Kidney epithelial cell (primary cell): Measurements from ENCODE around the gene HS6ST2. TPM values are rescaled to one million over a fixed set of nuclear protein-coding genes. Genes with fewer than 3 reads are reported as not detected.

Experiments
- DNase-seq: peaks from one replicate; pipeline ENCODE4 v3.0.0-alpha.2; 2010; ENCODE audit warnings: low read depth
- H3K27me3 ChIP-seq: 2 replicates; pipeline ENCODE4 v1.6.0; 2011; ENCODE audit warnings: low read length; ENCODE audit not compliant: control insufficient read depth, insufficient read depth
- H3K36me3 ChIP-seq: 2 replicates; pipeline ENCODE4 v1.5.1; 2011; ENCODE audit warnings: low read length; ENCODE audit not compliant: control insufficient read depth, insufficient read depth
- H3K4me3 ChIP-seq: 2 replicates; pipeline ENCODE4 v1.5.1; 2011; ENCODE audit warnings: low read depth, mild to moderate bottlenecking, control low read depth, low read length
- total RNA-seq: library from RNA; depleted of rRNA; stranded (reverse); fragments of >200 nt; gene quantifications from 2 replicates; pipeline ENCODE4 v1.2.3, GENCODE V29; 2015
- TF ChIP-seq, protein P1 (sequence below): IDR thresholded peaks from 2 replicates; pipeline ENCODE4 v1.5.1; 2011; ENCODE audit warnings: mild to moderate bottlenecking, moderate library complexity, low read length, control low read depth, inconsistent platforms; ENCODE audit not compliant: insufficient read depth, poor library complexity, severe bottlenecking

The HS6ST2 gene
- total RNA-seq, 1 donor from 2014 or later, result 8.4 TPM

DNA sequence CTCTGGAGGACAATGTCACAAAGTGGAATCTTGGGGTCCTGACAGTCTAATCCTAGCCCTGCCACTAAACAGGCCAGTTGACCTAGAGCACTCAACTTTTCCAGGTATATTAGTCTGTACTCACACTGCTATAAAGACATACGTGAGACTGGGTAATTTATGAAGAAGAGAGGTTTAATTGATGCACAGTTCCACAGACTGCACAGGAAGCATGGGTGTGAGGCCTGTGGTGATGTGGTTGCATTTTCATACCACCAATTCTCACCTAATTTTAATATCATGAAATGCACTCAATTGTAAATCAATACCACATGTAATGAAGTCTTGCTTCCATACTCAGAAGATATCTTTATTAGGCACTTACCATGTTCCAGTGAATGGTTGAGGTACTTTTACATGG, 192.0 kb downstream of the HS6ST2 start:
- DNase-seq, result no peak
- TF ChIP-seq, protein P1, sequence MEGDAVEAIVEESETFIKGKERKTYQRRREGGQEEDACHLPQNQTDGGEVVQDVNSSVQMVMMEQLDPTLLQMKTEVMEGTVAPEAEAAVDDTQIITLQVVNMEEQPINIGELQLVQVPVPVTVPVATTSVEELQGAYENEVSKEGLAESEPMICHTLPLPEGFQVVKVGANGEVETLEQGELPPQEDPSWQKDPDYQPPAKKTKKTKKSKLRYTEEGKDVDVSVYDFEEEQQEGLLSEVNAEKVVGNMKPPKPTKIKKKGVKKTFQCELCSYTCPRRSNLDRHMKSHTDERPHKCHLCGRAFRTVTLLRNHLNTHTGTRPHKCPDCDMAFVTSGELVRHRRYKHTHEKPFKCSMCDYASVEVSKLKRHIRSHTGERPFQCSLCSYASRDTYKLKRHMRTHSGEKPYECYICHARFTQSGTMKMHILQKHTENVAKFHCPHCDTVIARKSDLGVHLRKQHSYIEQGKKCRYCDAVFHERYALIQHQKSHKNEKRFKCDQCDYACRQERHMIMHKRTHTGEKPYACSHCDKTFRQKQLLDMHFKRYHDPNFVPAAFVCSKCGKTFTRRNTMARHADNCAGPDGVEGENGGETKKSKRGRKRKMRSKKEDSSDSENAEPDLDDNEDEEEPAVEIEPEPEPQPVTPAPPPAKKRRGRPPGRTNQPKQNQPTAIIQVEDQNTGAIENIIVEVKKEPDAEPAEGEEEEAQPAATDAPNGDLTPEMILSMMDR, result no peak
- Histone ChIP-seq H3K4me3 (no peak overlapping the region), H3K36me3 (no peaks in the 10 kb centered on the region), H3K27me3 (no peaks in the 10 kb centered on the region)

- DNase-seq, result no peak
- TF ChIP-seq, protein P1, result no peak
- no peaks in the 10 kb centered on the region for H3K27me3 ChIP-seq
- no peaks in the 10 kb centered on the region for H3K36me3 ChIP-seq
- no peak overlapping the region for H3K4me3 ChIP-seq
Observed at GRCh38 chrX:132763528-132763927, 194.9 kb downstream of the HS6ST2 start.

DNA sequence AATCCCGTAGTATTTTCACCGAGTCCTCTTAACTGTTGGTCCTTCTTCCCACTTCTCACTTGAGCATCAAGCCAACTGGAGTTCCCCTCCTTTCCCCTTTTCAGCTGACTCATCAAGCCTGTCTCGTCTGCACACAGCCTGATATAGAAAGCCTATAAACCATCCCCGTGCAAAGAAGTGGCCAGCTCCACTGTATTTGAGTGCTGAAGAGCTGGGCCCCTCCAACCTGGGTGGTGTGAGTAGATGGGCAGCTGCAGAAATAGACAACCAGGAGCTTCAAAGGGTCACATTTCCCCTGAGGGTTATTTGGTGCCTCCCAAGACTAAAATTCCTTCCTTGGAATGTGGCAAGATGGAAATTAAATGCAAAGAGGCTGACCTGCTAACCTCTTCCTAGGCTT, 199.7 kb downstream of the HS6ST2 start:
- Histone ChIP-seq H3K36me3 (no peaks in the 10 kb centered on the region), H3K4me3 (no peak overlapping the region), H3K27me3 (no peaks in the 10 kb centered on the region)
- DNase-seq, result no peak
- TF ChIP-seq, protein P1, result no peak

DNA sequence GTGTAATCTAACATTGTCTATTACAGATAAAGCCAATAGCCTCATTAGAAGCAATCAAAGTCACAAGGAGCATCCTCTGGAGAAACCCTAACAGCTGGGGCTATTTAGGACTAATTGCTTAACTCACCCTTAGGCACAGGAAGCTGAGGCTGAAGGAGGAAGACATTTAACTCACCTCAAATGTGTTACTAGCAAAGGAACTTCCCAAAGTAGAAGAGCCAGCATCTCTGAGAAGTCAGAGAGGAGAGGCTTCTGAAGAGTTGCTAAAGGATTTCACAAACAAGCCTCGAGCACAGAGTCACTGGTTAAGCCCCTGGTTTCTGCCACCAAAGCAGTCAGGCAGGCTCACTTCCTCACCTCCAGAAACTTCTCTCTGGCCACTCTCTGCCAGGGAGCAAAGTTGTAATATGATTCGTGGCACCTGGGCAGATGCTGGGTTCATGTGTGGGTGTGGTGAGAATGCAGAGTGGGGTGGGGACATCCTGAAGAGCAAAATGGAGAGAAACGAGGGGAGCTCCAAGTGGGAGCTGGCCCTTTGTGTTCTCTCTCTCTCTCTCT, 201.3 kb downstream of the HS6ST2 start:
- Histone ChIP-seq H3K4me3 (no peak overlapping the region), H3K36me3 (no peaks in the 10 kb centered on the region), H3K27me3 (no peaks in the 10 kb centered on the region)
- no peak for DNase-seq
- TF ChIP-seq, protein P1, result no peak

GRCh38 chrX:132756439-132756838, 202.0 kb downstream of the HS6ST2 start:
- H3K27me3 ChIP-seq, result no peaks in the 10 kb centered on the region
- no peak for DNase-seq
- no peaks in the 10 kb centered on the region for H3K36me3 ChIP-seq
- TF ChIP-seq, protein P1, result no peak
- no peak overlapping the region for H3K4me3 ChIP-seq

- TF ChIP-seq, protein P1, result no peak
- Histone ChIP-seq H3K4me3 (no peak overlapping the region), H3K36me3 (no peaks in the 10 kb centered on the region), H3K27me3 (no peaks in the 10 kb centered on the region)
- no peak for DNase-seq
Observed at GRCh38 chrX:132751063-132751690, 207.3 kb downstream of the HS6ST2 start.
